OCI-LY7 (cell line): ENCODE results near the gene AKR1B15. TPM values are rescaled to one million over a fixed set of nuclear protein-coding genes. Genes with fewer than 3 reads are reported as not detected.
A peak's percentile ranks its signal among the peaks of the same experiment; 100 is the strongest.

Experiments used
- BruUV-seq: library from RNA; stranded (reverse); fragments of 400-500 nt; replicated peaks from 2 replicates; lab custom pipeline; 2021; lab: Mats Ljungman, UMichigan
- CTCF ChIA-PET: fragments of 300-600 bp; sonication (Branson Sonifier 250); formaldehyde crosslinking; loops from one replicate; lab custom pipeline; 2022; ENCODE audit warnings: antibody characterized with exemption; ENCODE audit not compliant: unreplicated experiment; lab: Charles Lee
- POLR2A ChIA-PET: fragments of 300-600 bp; sonication (Branson Sonifier 250); formaldehyde crosslinking; loops from one replicate; lab custom pipeline; 2022; ENCODE audit warnings: antibody characterized with exemption; lab: Charles Lee
- DNase-seq: peaks from one replicate; pipeline ENCODE4 v3.0.0-alpha.2; 2015; ENCODE audit warnings: low spot score
- H2AFZ ChIP-seq: fragments of 200-600 bp; sonication (generic), shearing (Covaris generic); 2 replicates; pipeline ENCODE4 v1.6.1; 2014; ENCODE audit warnings: mild to moderate bottlenecking, antibody characterized with exemption, low read length, moderate library complexity
- H3K27ac ChIP-seq: fragments of 200-600 bp; sonication (generic); 2 replicates; pipeline ENCODE4 v1.5.1; 2014; ENCODE audit warnings: mixed run types, low read depth, mild to moderate bottlenecking, moderate library complexity, low read length, inconsistent platforms; ENCODE audit not compliant: poor library complexity, severe bottlenecking
- H3K36me3 ChIP-seq: fragments of 200-600 bp; sonication (generic); 2 replicates; pipeline ENCODE4 v1.6.1; 2014; ENCODE audit warnings: mild to moderate bottlenecking, antibody characterized with exemption, low read length, moderate library complexity, mixed read lengths; ENCODE audit not compliant: insufficient read depth
- H3K4me1 ChIP-seq: fragments of 200-600 bp; sonication (generic); 2 replicates; pipeline ENCODE4 v1.5.1; 2014; ENCODE audit warnings: mild to moderate bottlenecking, low read length; ENCODE audit not compliant: insufficient read depth, poor library complexity, severe bottlenecking
- H3K4me2 ChIP-seq: fragments of 200-600 bp; sonication (generic); 2 replicates; pipeline ENCODE4 v1.6.1; 2014; ENCODE audit warnings: mild to moderate bottlenecking, low read length
- H3K4me3 ChIP-seq: fragments of 200-600 bp; sonication (generic); 2 replicates; pipeline ENCODE4 v1.5.1; 2014; ENCODE audit warnings: mild to moderate bottlenecking, low read depth, low read length; ENCODE audit not compliant: poor library complexity, severe bottlenecking
- H3K79me2 ChIP-seq: fragments of 200-600 bp; sonication (generic); 2 replicates; pipeline ENCODE4 v1.6.1; 2016; ENCODE audit warnings: low read depth, mild to moderate bottlenecking, low read length, moderate library complexity, mixed read lengths; ENCODE audit not compliant: insufficient read depth
- H3K9me2 ChIP-seq: fragments of 200-600 bp; sonication (generic); 2 replicates; pipeline ENCODE4 v1.6.1; 2016; ENCODE audit warnings: mild to moderate bottlenecking, low read length, mixed read lengths; ENCODE audit not compliant: insufficient read depth
- H3K9me3 ChIP-seq: fragments of 200-600 bp; sonication (generic); 2 replicates; pipeline ENCODE4 v1.6.1; 2014; ENCODE audit warnings: mild to moderate bottlenecking, mixed run types, low read length, mixed read lengths
- H4K20me1 ChIP-seq: fragments of 200-600 bp; sonication (generic); 2 replicates; pipeline ENCODE4 v1.6.1; 2014; ENCODE audit warnings: mild to moderate bottlenecking, antibody characterized with exemption, low read length, moderate library complexity, mixed read lengths; ENCODE audit not compliant: insufficient read depth
- EZH2phosphoT487 ChIP-seq: fragments of 200-600 bp; sonication (generic); IDR thresholded peaks from 2 replicates; pipeline ENCODE4 v1.6.1; 2018; ENCODE audit warnings: low read depth, borderline replicate concordance, mild to moderate bottlenecking, mixed run types, antibody characterized with exemption, low read length, moderate library complexity, mixed read lengths
- intact Hi-C: fragments of 100-400 bp; cut with micrococcal nuclease; formaldehyde crosslinking; loops from one replicate; pipeline ENCODE4 v1.10.0; 2022; ENCODE audit not compliant: unreplicated experiment
- total RNA-seq, 2 experiments: library from RNA; depleted of rRNA in 1 of 2; stranded (reverse); fragments of >200 nt in 1 of 2; shearing (Covaris generic) in 1 of 2; gene quantifications; 2 replicates each; pipeline ENCODE4 v1.2.3, GENCODE V29; 2014 to 2022
- TF ChIP-seq, protein P1 (sequence below): fragments of 200-600 bp; sonication (generic); conservative IDR thresholded peaks from 2 replicates; pipeline ENCODE4 v1.5.1; 2014; ENCODE audit warnings: mild to moderate bottlenecking, antibody characterized with exemption, low read length, moderate library complexity, mixed read lengths

The AKR1B15 gene
- total RNA-seq, 2 experiments from 2014 or later, result not detected

DNA sequence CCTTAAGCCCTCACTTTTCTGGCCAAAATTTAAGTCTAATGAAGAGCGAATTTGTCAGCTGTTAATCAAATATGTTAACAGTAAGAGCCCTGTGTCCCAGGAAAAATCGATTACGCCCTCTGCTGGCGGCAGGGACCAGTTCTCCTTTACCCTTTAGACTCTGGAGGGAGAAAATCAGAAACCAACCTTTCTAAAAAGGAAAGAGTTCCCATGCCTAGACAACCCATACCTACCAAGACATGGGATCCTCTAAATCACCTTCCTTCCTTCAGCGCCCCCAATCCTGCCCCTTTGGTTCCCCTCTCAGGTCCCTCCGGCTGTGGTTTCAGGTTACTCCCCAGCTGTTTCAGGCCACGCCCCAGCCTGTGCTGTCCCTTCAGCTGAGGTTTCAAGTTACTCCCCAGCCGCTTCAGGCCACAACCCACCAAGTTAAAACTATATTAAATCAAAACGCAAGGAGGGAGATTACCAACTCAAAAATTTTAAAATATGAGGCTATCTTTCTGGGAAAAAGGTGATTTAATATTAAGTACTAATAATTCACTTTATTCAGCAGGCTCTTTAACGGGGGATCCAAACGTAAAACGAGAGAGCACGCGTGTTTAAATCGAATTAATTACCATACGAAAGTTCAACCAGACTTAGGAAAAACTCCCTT is 1.4 kb upstream of the AKR1B15 start:
- Histone ChIP-seq H2AFZ (no peak overlapping the region), H3K4me2 (peak overlapping the region; percentile 38; the same call in 1 of the 2 replicates), H3K4me3 (no peak overlapping the region), H3K79me2 (no peaks in the 10 kb centered on the region), H3K9me3 (no peaks in the 10 kb centered on the region), H3K27ac (no peak overlapping the region), H3K9me2 (no peaks in the 10 kb centered on the region), H3K36me3 (no peaks in the 10 kb centered on the region), H4K20me1 (no peaks in the 10 kb centered on the region), H3K4me1 (no peaks in the 10 kb centered on the region)
- POLR2A ChIA-PET, result no interaction called here
- BruUV-seq, result no TSS peak
- intact Hi-C loops, result loop anchor here (1.0 kb wide), 1 partner anchor 115 kb away; no protein-coding TSS in a partner anchor
- CTCF ChIA-PET, result interaction anchor here (0.5 to 2.5 kb wide), 2 partner anchors 115 to 1407 kb away, joined by 3 to 18 read pairs; no protein-coding TSS in a partner anchor
- TF ChIP-seq, protein P1, sequence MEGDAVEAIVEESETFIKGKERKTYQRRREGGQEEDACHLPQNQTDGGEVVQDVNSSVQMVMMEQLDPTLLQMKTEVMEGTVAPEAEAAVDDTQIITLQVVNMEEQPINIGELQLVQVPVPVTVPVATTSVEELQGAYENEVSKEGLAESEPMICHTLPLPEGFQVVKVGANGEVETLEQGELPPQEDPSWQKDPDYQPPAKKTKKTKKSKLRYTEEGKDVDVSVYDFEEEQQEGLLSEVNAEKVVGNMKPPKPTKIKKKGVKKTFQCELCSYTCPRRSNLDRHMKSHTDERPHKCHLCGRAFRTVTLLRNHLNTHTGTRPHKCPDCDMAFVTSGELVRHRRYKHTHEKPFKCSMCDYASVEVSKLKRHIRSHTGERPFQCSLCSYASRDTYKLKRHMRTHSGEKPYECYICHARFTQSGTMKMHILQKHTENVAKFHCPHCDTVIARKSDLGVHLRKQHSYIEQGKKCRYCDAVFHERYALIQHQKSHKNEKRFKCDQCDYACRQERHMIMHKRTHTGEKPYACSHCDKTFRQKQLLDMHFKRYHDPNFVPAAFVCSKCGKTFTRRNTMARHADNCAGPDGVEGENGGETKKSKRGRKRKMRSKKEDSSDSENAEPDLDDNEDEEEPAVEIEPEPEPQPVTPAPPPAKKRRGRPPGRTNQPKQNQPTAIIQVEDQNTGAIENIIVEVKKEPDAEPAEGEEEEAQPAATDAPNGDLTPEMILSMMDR, result peak; percentile 90
- no peak for TF ChIP-seq EZH2phosphoT487
- peak; percentile 59 for DNase-seq

DNA sequence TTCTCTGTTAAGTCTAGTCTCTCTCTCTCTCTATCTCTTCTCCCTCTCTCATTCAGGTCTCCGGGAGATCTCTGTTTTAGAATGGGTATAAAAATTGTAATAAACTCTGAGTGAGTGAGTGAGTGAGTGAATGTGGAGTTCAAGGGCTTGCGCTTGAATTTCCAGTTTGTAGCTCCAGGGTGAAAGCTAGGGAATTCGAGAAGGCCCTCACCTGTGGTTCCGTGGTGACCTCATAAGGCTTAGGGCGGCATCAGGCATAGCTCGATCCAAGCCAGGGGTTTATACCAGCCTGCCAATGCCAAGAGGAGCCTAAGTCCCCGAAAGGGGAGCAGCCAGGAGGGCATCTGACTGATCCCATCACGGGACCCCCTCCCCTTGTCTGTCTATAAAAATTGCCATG is 456 bp downstream of the AKR1B15 start:
- ChIA-PET CTCF (interaction anchor here (2.5 kb wide), 1 partner anchor 117 kb away, joined by 18 read pairs; no protein-coding TSS in a partner anchor), POLR2A (no interaction called here)
- Histone ChIP-seq H2AFZ (no peak overlapping the region), H3K9me2 (no peaks in the 10 kb centered on the region), H3K4me1 (no peaks in the 10 kb centered on the region), H3K79me2 (no peaks in the 10 kb centered on the region), H3K27ac (no peak overlapping the region), H3K9me3 (no peaks in the 10 kb centered on the region), H3K36me3 (no peaks in the 10 kb centered on the region), H3K4me3 (no peak overlapping the region), H3K4me2 (no peak overlapping the region), H4K20me1 (no peaks in the 10 kb centered on the region)
- no peak for DNase-seq
- intact Hi-C loops, result no loop called here
- TF ChIP-seq, protein P1, result no peak
- TF ChIP-seq EZH2phosphoT487, result no peak
- no TSS peak for BruUV-seq

DNA sequence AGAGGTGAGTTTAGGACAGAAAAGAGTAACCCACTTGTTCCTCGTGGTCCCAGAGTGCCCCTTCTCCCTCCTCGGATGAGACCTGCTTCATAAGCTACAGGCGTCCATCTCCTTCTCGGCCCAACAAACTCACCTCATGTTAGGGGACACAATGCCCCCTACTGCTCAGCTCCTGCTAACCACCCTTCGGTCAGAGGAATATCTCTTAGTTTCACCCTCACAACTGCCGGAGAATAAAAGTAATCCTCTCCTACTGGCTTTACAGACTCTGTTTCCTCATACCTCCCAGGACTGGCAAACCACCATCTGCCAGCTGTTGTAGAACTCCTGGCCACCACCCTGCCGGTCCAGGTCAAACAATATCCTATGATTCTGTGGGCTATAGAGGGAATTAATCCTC is 3.2 kb downstream of the AKR1B15 start:
- Histone ChIP-seq H2AFZ (no peak overlapping the region), H3K4me1 (no peaks in the 10 kb centered on the region), H3K36me3 (no peaks in the 10 kb centered on the region), H3K27ac (no peak overlapping the region), H3K4me2 (no peak overlapping the region), H3K9me2 (no peaks in the 10 kb centered on the region), H3K9me3 (no peaks in the 10 kb centered on the region), H3K79me2 (no peaks in the 10 kb centered on the region), H3K4me3 (no peak overlapping the region), H4K20me1 (no peaks in the 10 kb centered on the region)
- POLR2A ChIA-PET, result interaction anchor here (0.6 kb wide), 1 partner anchor 325 kb away, joined by 3 read pairs; no protein-coding TSS in a partner anchor
- CTCF ChIA-PET, result no interaction called here
- TF ChIP-seq, protein P1, result 0 out of 2 replicates have a peak, but pooled peaks have one; percentile 22
- TF ChIP-seq EZH2phosphoT487, result no peak
- no TSS peak for BruUV-seq
- intact Hi-C loops, result no loop called here
- no peak for DNase-seq
